ENCODE results near the gene SIAH2. TPM values are rescaled to one million over a fixed set of nuclear protein-coding genes. Genes with fewer than 3 reads are reported as not detected.

Gene SIAH2
- total and polyA plus RNA-seq, 2 of the 8 experiments (the other 6 are each of a cell fraction or from before 2014, with no cell fraction given) = 23.9 to 34.2 TPM

- TF ChIP-seq CTCF (IDR thresholded peaks at IDR 0.05; ENCODE audit: control extremely low read depth in 1 of 3, insufficient read depth in 1 of 3, low read depth in 1 of 3, low read length in 3 of 3) = peak; percentile 13 to 50 (median 39); a peak in 3 of 4 replicates
- TF ChIP-seq SIX5 (IDR thresholded peaks at IDR 0.05; ENCODE audit: low read depth, low read length) = no peak
- no peak for TF ChIP-seq TCF12 (IDR thresholded peaks at IDR 0.05; ENCODE audit: low read depth, low read length)
- no peak for TF ChIP-seq EZH2 (IDR thresholded peaks at IDR 0.05; ENCODE audit: low read depth, low read length, severe bottlenecking)
Measured at GRCh38 chr3:150763841-150764483, 993 bp upstream of the SIAH2 start (continued).
